Neutrophil (primary cell): ENCODE measurements around the gene TFPI2.

Source experiments
- H3K27ac ChIP-seq: fragments of 200-600 bp; sonication (generic); 2 replicates; pipeline ENCODE4 v1.5.1; 2016; ENCODE audit warnings: mild to moderate bottlenecking, moderate library complexity
- H3K27me3 ChIP-seq: fragments of 200-600 bp; sonication (generic); 2 replicates; pipeline ENCODE4 v1.6.0; 2016; ENCODE audit warnings: mild to moderate bottlenecking
- H3K36me3 ChIP-seq: fragments of 200-600 bp; sonication (generic); 2 replicates; pipeline ENCODE4 v1.5.1; 2017
- H3K4me1 ChIP-seq, 2 experiments: fragments of 200-600 bp in 1 of 2; sonication (generic) in 1 of 2; 1 replicate in 1 of 2; 2 replicates in 1 of 2; pipeline versions ENCODE4 v1.5.1 to v1.6.1; 2013 to 2016; ENCODE audit warnings: low read depth in 1 of 2, low read length in 1 of 2, mild to moderate bottlenecking in 1 of 2, moderate library complexity in 1 of 2; ENCODE audit not compliant: control insufficient read depth in 1 of 2, insufficient read depth in 1 of 2
- H3K4me3 ChIP-seq, 2 experiments: fragments of 200-600 bp in 1 of 2; sonication (generic) in 1 of 2; 1 replicate in 1 of 2; 2 replicates in 1 of 2; pipeline ENCODE4 v1.5.1; 2013 to 2016; ENCODE audit warnings: low read depth in 1 of 2, low read length in 1 of 2, mild to moderate bottlenecking in 1 of 2, moderate library complexity in 1 of 2
- H3K9me3 ChIP-seq: fragments of 200-600 bp; sonication (generic); 2 replicates; pipeline ENCODE4 v1.5.1; 2016
- TF ChIP-seq, protein P1 (sequence below): fragments of 200-600 bp; sonication (generic); IDR thresholded peaks from 2 replicates; pipeline ENCODE4 v1.5.1; 2016; ENCODE audit warnings: antibody characterized with exemption

The TFPI2 gene

DNA sequence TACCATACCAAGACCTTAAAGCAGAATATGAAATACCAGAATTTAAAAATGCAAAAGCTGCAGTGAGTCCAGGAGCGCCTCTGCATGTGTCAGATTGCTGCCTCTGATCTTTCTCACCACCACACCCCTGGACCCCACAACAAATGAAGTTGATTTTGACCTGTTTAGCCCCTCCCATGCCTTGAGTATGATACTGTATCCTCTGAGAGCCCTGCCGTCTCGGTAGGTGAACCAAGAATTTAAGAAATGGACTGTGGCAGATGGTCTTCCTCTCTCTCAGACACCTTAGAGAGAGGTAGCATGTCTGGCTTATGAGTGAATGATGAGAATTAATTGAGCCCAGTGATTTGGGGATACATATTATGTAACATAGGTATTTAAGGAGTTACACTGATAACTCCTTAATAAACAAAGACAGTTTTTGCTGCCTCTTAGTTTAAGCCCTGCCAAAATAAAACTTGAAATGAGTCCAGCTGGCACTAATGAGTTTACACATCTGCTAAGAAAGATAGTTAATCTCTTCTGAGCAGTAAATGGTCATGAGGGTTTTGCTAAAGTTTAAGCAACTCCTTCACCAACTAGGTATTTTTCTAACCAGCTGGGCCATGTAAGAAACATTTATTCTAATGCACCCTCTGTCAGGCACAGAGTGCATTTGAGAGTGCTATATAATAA, 4.5 kb upstream of the TFPI2 start:
- Histone ChIP-seq H3K4me3 (no peak overlapping the region), H3K4me1 (no peaks in the 10 kb centered on the region), H3K36me3 (no peaks in the 10 kb centered on the region), H3K9me3 (no peaks in the 10 kb centered on the region), H3K27me3 (peaks cover 28% of the 10 kb centered on the region), H3K27ac (no peak overlapping the region)
- TF ChIP-seq, protein P1, sequence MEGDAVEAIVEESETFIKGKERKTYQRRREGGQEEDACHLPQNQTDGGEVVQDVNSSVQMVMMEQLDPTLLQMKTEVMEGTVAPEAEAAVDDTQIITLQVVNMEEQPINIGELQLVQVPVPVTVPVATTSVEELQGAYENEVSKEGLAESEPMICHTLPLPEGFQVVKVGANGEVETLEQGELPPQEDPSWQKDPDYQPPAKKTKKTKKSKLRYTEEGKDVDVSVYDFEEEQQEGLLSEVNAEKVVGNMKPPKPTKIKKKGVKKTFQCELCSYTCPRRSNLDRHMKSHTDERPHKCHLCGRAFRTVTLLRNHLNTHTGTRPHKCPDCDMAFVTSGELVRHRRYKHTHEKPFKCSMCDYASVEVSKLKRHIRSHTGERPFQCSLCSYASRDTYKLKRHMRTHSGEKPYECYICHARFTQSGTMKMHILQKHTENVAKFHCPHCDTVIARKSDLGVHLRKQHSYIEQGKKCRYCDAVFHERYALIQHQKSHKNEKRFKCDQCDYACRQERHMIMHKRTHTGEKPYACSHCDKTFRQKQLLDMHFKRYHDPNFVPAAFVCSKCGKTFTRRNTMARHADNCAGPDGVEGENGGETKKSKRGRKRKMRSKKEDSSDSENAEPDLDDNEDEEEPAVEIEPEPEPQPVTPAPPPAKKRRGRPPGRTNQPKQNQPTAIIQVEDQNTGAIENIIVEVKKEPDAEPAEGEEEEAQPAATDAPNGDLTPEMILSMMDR: no peak

GRCh38 chr7:93894426-93894825, 3.9 kb upstream of the TFPI2 start:
- Histone ChIP-seq H3K27me3 (peaks cover 35% of the 10 kb centered on the region), H3K9me3 (no peaks in the 10 kb centered on the region), H3K27ac (no peak overlapping the region), H3K36me3 (no peaks in the 10 kb centered on the region), H3K4me3 (no peak overlapping the region), H3K4me1 (no peaks in the 10 kb centered on the region)
- TF ChIP-seq, protein P1: no peak

DNA sequence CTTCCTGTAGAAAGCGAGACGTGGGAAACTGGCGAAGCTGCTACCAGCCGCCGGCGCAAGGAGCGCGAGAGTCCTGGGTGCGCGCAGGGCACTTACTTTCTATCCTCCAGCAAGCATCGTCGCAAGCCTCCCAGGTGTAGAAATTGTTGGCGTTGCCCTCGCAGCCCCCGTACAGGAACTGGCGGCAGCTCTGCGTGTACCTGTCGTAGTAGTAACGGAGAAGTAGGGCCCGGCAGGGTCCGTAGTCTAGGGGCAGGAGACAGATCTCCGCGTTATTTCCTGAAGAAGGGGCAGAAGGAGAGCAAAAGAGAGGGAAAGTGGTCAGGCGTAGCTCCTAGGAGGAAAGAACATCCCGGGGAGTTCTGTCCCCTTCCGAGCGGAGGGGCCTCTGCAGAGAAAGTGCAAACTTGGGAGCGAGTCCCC, 501 bp downstream of the TFPI2 start:
- H3K4me3 ChIP-seq: no peak overlapping the region
- peaks cover 60% of the 10 kb centered on the region for H3K27me3 ChIP-seq
- H3K4me1 ChIP-seq: no peaks in the 10 kb centered on the region
- TF ChIP-seq, protein P1: no peak
- H3K27ac ChIP-seq: no peak overlapping the region
- H3K9me3 ChIP-seq: no peaks in the 10 kb centered on the region
- no peaks in the 10 kb centered on the region for H3K36me3 ChIP-seq

GRCh38 chr7:93889261-93889660, 1.3 kb downstream of the TFPI2 start:
- Histone ChIP-seq H3K4me3 (no peak overlapping the region), H3K27ac (no peak overlapping the region), H3K36me3 (no peaks in the 10 kb centered on the region), H3K27me3 (peaks cover 60% of the 10 kb centered on the region), H3K4me1 (no peaks in the 10 kb centered on the region), H3K9me3 (no peaks in the 10 kb centered on the region)
- TF ChIP-seq, protein P1: no peak

DNA sequence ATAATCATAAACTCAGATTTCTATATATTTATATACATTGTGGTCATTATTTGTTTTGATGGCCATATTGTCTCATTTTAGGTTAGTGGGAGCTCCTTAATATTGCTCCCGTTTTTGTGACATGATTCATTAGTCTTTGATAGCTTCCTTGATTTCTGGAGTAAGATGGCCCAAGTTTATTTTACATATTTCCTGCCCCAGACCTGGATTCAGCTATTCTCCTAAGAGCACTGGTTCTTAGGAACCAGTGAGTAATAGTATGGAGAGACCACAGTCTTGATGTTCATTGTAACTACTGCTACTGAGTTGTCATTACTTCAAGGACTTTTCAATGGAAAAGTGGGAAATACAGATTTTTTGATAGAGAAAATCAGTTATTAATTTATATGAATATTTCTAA, 6.0 kb downstream of the TFPI2 start:
- H3K36me3 ChIP-seq: no peaks in the 10 kb centered on the region
- TF ChIP-seq, protein P1: no peak
- H3K9me3 ChIP-seq: no peaks in the 10 kb centered on the region
- no peaks in the 10 kb centered on the region for H3K4me1 ChIP-seq
- peaks cover 27% of the 10 kb centered on the region for H3K27me3 ChIP-seq
- no peak overlapping the region for H3K4me3 ChIP-seq
- H3K27ac ChIP-seq: no peak overlapping the region
